Measurements from ENCODE around the gene HM13.

DNA sequence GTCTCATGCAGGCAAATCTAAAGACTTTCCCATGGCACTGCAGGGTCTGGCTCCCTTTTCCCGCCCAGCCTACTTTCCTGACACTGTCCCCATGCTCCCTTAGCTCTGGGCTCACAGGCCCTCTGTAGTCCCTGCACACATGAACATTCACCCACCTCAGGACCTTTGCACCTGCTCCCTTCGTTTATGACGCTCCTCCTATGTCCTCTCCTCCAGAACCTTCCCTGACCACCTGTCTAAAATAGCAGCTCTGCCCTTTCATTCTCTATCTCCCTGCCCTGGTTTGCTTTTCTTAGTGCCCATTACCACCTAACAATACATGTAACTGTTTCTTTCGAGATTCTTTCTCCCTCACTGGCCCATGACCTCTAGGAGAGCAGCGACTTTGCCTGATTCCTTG is 22.3 kb downstream of the HM13 start:
- TF ChIP-seq, protein P1, sequence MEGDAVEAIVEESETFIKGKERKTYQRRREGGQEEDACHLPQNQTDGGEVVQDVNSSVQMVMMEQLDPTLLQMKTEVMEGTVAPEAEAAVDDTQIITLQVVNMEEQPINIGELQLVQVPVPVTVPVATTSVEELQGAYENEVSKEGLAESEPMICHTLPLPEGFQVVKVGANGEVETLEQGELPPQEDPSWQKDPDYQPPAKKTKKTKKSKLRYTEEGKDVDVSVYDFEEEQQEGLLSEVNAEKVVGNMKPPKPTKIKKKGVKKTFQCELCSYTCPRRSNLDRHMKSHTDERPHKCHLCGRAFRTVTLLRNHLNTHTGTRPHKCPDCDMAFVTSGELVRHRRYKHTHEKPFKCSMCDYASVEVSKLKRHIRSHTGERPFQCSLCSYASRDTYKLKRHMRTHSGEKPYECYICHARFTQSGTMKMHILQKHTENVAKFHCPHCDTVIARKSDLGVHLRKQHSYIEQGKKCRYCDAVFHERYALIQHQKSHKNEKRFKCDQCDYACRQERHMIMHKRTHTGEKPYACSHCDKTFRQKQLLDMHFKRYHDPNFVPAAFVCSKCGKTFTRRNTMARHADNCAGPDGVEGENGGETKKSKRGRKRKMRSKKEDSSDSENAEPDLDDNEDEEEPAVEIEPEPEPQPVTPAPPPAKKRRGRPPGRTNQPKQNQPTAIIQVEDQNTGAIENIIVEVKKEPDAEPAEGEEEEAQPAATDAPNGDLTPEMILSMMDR (conservative IDR thresholded peaks at IDR 0.05; ENCODE audit: low read length): no peak
- TF ChIP-seq EZH2phosphoT487 (IDR thresholded peaks at IDR 0.05; ENCODE audit: borderline replicate concordance): no peak

Measured in Loucy (cell line).